ENCODE measurements around the gene KCND3.

The KCND3 gene

DNA sequence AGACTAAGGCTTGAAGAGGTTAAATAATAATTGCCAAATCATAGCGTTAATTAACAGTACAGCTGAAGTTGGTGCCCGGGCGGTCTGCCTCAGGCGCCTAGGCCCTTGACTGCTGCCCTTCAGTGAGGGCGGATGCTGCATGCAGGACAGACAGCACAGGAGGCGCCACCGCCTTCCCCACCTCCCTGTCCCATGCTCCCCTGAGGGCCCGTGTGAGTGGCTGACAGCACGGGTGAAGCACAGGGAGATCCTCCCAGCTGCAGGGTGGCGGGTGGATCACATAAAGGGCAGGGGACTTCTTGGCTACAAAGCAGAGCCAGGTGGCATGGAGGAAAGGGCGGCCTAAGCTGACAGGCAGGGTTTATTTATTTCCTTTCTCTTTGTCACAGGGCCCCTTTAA is 184.7 kb downstream of the KCND3 start:
- H3K4me3 ChIP-seq (replicated peaks; ENCODE audit: insufficient read depth, low read length): no peak overlapping the region
- H3K27ac ChIP-seq (replicated peaks): no peak overlapping the region
- peaks cover 2% of the 10 kb centered on the region for H3K27me3 ChIP-seq (ENCODE audit: insufficient read depth, poor library complexity, severe bottlenecking)
- no peak for DNase-seq (ENCODE audit: low read depth in 1 of 2, low spot score in 1 of 2)
- TF ChIP-seq GABPA (IDR thresholded peaks at IDR 0.05; ENCODE audit: low read depth): no peak
- no peak for TF ChIP-seq REST (IDR thresholded peaks at IDR 0.05; ENCODE audit: insufficient replicate concordance, low read depth)

GRCh38 chr1:111803951-111804350 is 185.5 kb downstream of the KCND3 start:
- H3K4me3 ChIP-seq (replicated peaks; ENCODE audit: insufficient read depth, low read length): no peak overlapping the region

DNA sequence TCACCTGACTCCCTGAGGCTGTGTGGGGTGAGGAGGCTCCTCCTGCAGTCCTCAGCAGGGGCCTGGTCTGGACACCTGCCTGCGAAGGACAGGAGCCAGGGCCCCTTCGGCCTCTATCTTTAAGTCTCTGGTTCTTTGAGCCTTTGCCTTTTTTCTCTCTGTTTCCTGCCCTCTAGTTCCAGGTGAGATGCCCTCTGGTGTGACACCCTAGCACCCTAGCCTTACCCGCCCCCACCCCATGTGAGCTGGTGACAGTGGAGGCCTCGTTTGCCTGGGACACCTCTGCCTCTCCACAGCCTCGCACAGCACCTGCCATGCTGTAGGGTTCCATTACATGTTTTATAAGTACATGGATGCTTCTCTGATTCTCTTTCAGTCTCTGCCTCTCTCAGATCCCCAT is 186.5 kb downstream of the KCND3 start:
- Histone ChIP-seq H3K27me3 (ENCODE audit: insufficient read depth, poor library complexity, severe bottlenecking) (peaks cover 4% of the 10 kb centered on the region), H3K4me3 (replicated peaks; ENCODE audit: insufficient read depth, low read length) (no peak overlapping the region), H3K27ac (replicated peaks) (no peak overlapping the region)
- no peak for DNase-seq (ENCODE audit: low read depth in 1 of 2, low spot score in 1 of 2)
- TF ChIP-seq POLR2AphosphoS5 (IDR thresholded peaks at IDR 0.05; ENCODE audit: low read depth) (no peak), REST (IDR thresholded peaks at IDR 0.05; ENCODE audit: insufficient replicate concordance, low read depth) (no peak), GABPA (IDR thresholded peaks at IDR 0.05; ENCODE audit: low read depth) (no peak), SPI1 (IDR thresholded peaks at IDR 0.05; ENCODE audit: borderline replicate concordance, low read depth) (no peak)
- TF ChIP-seq, protein P1, sequence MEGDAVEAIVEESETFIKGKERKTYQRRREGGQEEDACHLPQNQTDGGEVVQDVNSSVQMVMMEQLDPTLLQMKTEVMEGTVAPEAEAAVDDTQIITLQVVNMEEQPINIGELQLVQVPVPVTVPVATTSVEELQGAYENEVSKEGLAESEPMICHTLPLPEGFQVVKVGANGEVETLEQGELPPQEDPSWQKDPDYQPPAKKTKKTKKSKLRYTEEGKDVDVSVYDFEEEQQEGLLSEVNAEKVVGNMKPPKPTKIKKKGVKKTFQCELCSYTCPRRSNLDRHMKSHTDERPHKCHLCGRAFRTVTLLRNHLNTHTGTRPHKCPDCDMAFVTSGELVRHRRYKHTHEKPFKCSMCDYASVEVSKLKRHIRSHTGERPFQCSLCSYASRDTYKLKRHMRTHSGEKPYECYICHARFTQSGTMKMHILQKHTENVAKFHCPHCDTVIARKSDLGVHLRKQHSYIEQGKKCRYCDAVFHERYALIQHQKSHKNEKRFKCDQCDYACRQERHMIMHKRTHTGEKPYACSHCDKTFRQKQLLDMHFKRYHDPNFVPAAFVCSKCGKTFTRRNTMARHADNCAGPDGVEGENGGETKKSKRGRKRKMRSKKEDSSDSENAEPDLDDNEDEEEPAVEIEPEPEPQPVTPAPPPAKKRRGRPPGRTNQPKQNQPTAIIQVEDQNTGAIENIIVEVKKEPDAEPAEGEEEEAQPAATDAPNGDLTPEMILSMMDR (IDR thresholded peaks at IDR 0.05; ENCODE audit: insufficient read depth, low read length): no peak

More at GRCh38 chr1:111803951-111804350, 185.5 kb downstream of the KCND3 start:
- TF ChIP-seq GABPA (IDR thresholded peaks at IDR 0.05; ENCODE audit: low read depth) (no peak), REST (IDR thresholded peaks at IDR 0.05; ENCODE audit: insufficient replicate concordance, low read depth) (no peak), POLR2AphosphoS5 (IDR thresholded peaks at IDR 0.05; ENCODE audit: low read depth) (no peak), SPI1 (IDR thresholded peaks at IDR 0.05; ENCODE audit: borderline replicate concordance, low read depth) (no peak)
- TF ChIP-seq, protein P1 (IDR thresholded peaks at IDR 0.05; ENCODE audit: insufficient read depth, low read length): no peak
- no peak for DNase-seq (ENCODE audit: low read depth in 1 of 2, low spot score in 1 of 2)
- Histone ChIP-seq H3K27me3 (ENCODE audit: insufficient read depth, poor library complexity, severe bottlenecking) (peaks cover 2% of the 10 kb centered on the region), H3K27ac (replicated peaks) (no peak overlapping the region)

GRCh38 chr1:111802110-111802509 is 187.4 kb downstream of the KCND3 start:
- H3K4me3 ChIP-seq (replicated peaks; ENCODE audit: insufficient read depth, low read length): no peak overlapping the region
- H3K27ac ChIP-seq (replicated peaks): no peak overlapping the region
- peaks cover 4% of the 10 kb centered on the region for H3K27me3 ChIP-seq (ENCODE audit: insufficient read depth, poor library complexity, severe bottlenecking)
- no peak for TF ChIP-seq POLR2AphosphoS5 (IDR thresholded peaks at IDR 0.05; ENCODE audit: low read depth)
- TF ChIP-seq REST (IDR thresholded peaks at IDR 0.05; ENCODE audit: insufficient replicate concordance, low read depth): no peak
- no peak for TF ChIP-seq SPI1 (IDR thresholded peaks at IDR 0.05; ENCODE audit: borderline replicate concordance, low read depth)
- no peak for TF ChIP-seq GABPA (IDR thresholded peaks at IDR 0.05; ENCODE audit: low read depth)
- TF ChIP-seq, protein P1 (IDR thresholded peaks at IDR 0.05; ENCODE audit: insufficient read depth, low read length): no peak
- no peak for DNase-seq (ENCODE audit: low read depth in 1 of 2, low spot score in 1 of 2)
